GM23248 (cell line): ENCODE measurements around the gene LRRFIP1. TPM values are rescaled to one million over a fixed set of nuclear protein-coding genes. Genes with fewer than 3 reads are reported as not detected.

Source experiments
- DNase-seq: peaks from one replicate; pipeline ENCODE4 v3.0.0-alpha.2; 2015
- H2AFZ ChIP-seq: fragments of 200-600 bp; sonication (generic); 2 replicates; pipeline ENCODE4 v1.6.1; 2016; ENCODE audit warnings: antibody characterized with exemption
- H3F3A ChIP-seq: fragments of 200-600 bp; sonication (generic); 2 replicates; pipeline ENCODE4 v1.6.1; 2016; ENCODE audit warnings: mild to moderate bottlenecking, antibody characterized with exemption, mixed run types; ENCODE audit not compliant: insufficient read depth
- H3K27ac ChIP-seq: fragments of 200-600 bp; sonication (generic); 2 replicates; pipeline ENCODE4 v1.5.1; 2016; ENCODE audit warnings: mild to moderate bottlenecking
- H3K27me3 ChIP-seq: fragments of 200-600 bp; sonication (generic); replicated peaks from 2 replicates; pipeline ENCODE4 v1.6.1; 2016; ENCODE audit warnings: mild to moderate bottlenecking; ENCODE audit not compliant: insufficient read depth
- H3K36me3 ChIP-seq: fragments of 200-600 bp; sonication (generic); 2 replicates; pipeline ENCODE4 v1.6.1; 2016; ENCODE audit warnings: low read depth, mild to moderate bottlenecking
- H3K4me1 ChIP-seq: fragments of 200-600 bp; sonication (generic); 2 replicates; pipeline ENCODE4 v1.6.1; 2016; ENCODE audit warnings: mild to moderate bottlenecking; ENCODE audit not compliant: insufficient read depth
- H3K4me2 ChIP-seq: fragments of 200-600 bp; sonication (generic); one replicate; pipeline ENCODE4 v1.6.1; 2016; ENCODE audit warnings: mild to moderate bottlenecking; ENCODE audit not compliant: unreplicated experiment
- H3K4me3 ChIP-seq: fragments of 200-600 bp; sonication (generic); 2 replicates; pipeline ENCODE4 v1.5.1; 2016; ENCODE audit warnings: mild to moderate bottlenecking
- H3K79me2 ChIP-seq: fragments of 200-600 bp; sonication (generic); 2 replicates; pipeline ENCODE4 v1.6.1; 2016; ENCODE audit warnings: mild to moderate bottlenecking; ENCODE audit not compliant: insufficient read depth
- H3K9ac ChIP-seq: fragments of 200-600 bp; sonication (generic); 2 replicates; pipeline ENCODE4 v1.6.1; 2016; ENCODE audit warnings: mild to moderate bottlenecking
- H3K9me2 ChIP-seq: fragments of 200-600 bp; sonication (generic); 2 replicates; pipeline ENCODE4 v1.6.1; 2016; ENCODE audit warnings: mixed run types, mild to moderate bottlenecking, moderate library complexity; ENCODE audit not compliant: insufficient read depth
- H3K9me3 ChIP-seq: fragments of 200-600 bp; sonication (generic); one replicate; pipeline ENCODE4 v1.6.1; 2017; ENCODE audit warnings: low read depth
- H4K20me1 ChIP-seq: fragments of 200-600 bp; sonication (generic); 2 replicates; pipeline ENCODE4 v1.6.0; 2016; ENCODE audit not compliant: insufficient read depth
- EZH2 ChIP-seq: fragments of 200-600 bp; sonication (generic); IDR thresholded peaks from 2 replicates; pipeline ENCODE4 v1.6.1; 2018; ENCODE audit warnings: antibody characterized with exemption, mild to moderate bottlenecking; ENCODE audit not compliant: insufficient read depth, poor library complexity, severe bottlenecking
- EZH2phosphoT487 ChIP-seq: fragments of 200-600 bp; sonication (generic); IDR thresholded peaks from 2 replicates; pipeline ENCODE4 v1.6.1; 2018; ENCODE audit warnings: antibody characterized with exemption, moderate library complexity, mild to moderate bottlenecking, low read depth; ENCODE audit not compliant: insufficient read depth
- WGBS, 2 experiments: methylation state at CpG; one replicate each; pipeline ENCODE4 v1.1.6; 2015 to 2017; ENCODE audit warnings: low lambda C conversion rate in 2 of 2, low coverage in 1 of 2; ENCODE audit errors: missing lambda C conversion rate in 2 of 2; 5-methylcytosine and 5-hydroxymethylcytosine counted together
- in situ Hi-C: fragments of 300-500 bp; cut with MboI; formaldehyde crosslinking; loops from 2 replicates; pipeline ENCODE4 v1.15.0; 2020
- polyA plus RNA-seq: library from polyadenylated mRNA; unstranded; fragments of >200 nt; fragmentation: Nextera tagmentation; extraction: Ambion mirVana; gene quantifications from 2 replicates; pipeline ENCODE4 v1.2.1, GENCODE V29; 2016
- total RNA-seq: library from RNA; depleted of rRNA; stranded (reverse); fragments of >200 nt; shearing (Covaris generic); gene quantifications from 2 replicates; pipeline ENCODE4 v1.2.3, GENCODE V29; 2014

Gene LRRFIP1
- total and polyA plus RNA-seq, 2 experiments from 2014 or later: 84.4 to 159 TPM

GRCh38 chr2:237689336-237690131, 62.1 kb downstream of the LRRFIP1 start:
- peaks cover 48% of the 10 kb centered on the region for H3F3A ChIP-seq
- H3K4me1 ChIP-seq: peaks cover 45% of the 10 kb centered on the region
- H3K9ac ChIP-seq: peak overlapping the region; percentile 88
- H3K9me2 ChIP-seq: no peaks in the 10 kb centered on the region
- H3K79me2 ChIP-seq: peaks cover 44% of the 10 kb centered on the region
- 94 to 95% methylated on average over 6 of the region's 6 CpGs for WGBS, 2 experiments
- no peak overlapping the region for H3K4me3 ChIP-seq
- H3K27me3 ChIP-seq: no peaks in the 10 kb centered on the region
- H3K27ac ChIP-seq: peak overlapping the region; percentile 99
- no peaks in the 10 kb centered on the region for H3K36me3 ChIP-seq
- H3K9me3 ChIP-seq: no peaks in the 10 kb centered on the region
- in situ Hi-C loops: no loop called here
- no peaks in the 10 kb centered on the region for H4K20me1 ChIP-seq
- peak overlapping the region; percentile 33 for H3K4me2 ChIP-seq
- peak; percentile 53 for DNase-seq
- TF ChIP-seq EZH2 (no peak), EZH2phosphoT487 (no peak)
- no peak overlapping the region for H2AFZ ChIP-seq

GRCh38 chr2:237691029-237691907, 63.9 kb downstream of the LRRFIP1 start:
- WGBS, 2 experiments: 57 to 86% methylated on average over 45 to 78 of the region's 78 CpGs
- Histone ChIP-seq H3K9me3 (no peaks in the 10 kb centered on the region), H3K9me2 (no peaks in the 10 kb centered on the region), H3K4me1 (peaks cover 61% of the 10 kb centered on the region), H3K27ac (peak overlapping the region; percentile 29; the same call in 1 of the 2 replicates), H3K79me2 (peaks cover 54% of the 10 kb centered on the region), H3K9ac (peak overlapping the region; percentile 77), H3F3A (peaks cover 59% of the 10 kb centered on the region), H3K4me2 (peak overlapping the region; percentile 30), H2AFZ (no peak overlapping the region), H3K27me3 (no peaks in the 10 kb centered on the region), H3K4me3 (peak overlapping the region; percentile 66), H3K36me3 (no peaks in the 10 kb centered on the region), H4K20me1 (no peaks in the 10 kb centered on the region)
- DNase-seq: no peak
- no peak for TF ChIP-seq EZH2
- no peak for TF ChIP-seq EZH2phosphoT487
- in situ Hi-C loops: no loop called here

- no peaks in the 10 kb centered on the region for H3K9me3 ChIP-seq
- H3K27ac ChIP-seq: peak overlapping the region; percentile 92
- peak overlapping the region; percentile 84 for H3K4me3 ChIP-seq
- TF ChIP-seq EZH2 (no peak), EZH2phosphoT487 (no peak)
- no peaks in the 10 kb centered on the region for H3K9me2 ChIP-seq
- H3K4me1 ChIP-seq: peaks cover 64% of the 10 kb centered on the region
- no peaks in the 10 kb centered on the region for H3K27me3 ChIP-seq
- no peaks in the 10 kb centered on the region for H4K20me1 ChIP-seq
- H3K79me2 ChIP-seq: peaks cover 54% of the 10 kb centered on the region
- H2AFZ ChIP-seq: no peak overlapping the region
- H3K36me3 ChIP-seq: no peaks in the 10 kb centered on the region
- peaks cover 63% of the 10 kb centered on the region for H3F3A ChIP-seq
- in situ Hi-C loops: no loop called here
- H3K9ac ChIP-seq: peak overlapping the region; percentile 99
- H3K4me2 ChIP-seq: peak overlapping the region; percentile 93
- 0 to 1% methylated on average over 33 to 60 of the region's 94 CpGs for WGBS, 2 experiments
- peak; percentile 96 for DNase-seq
Measured at GRCh38 chr2:237691908-237692600, 64.7 kb downstream of the LRRFIP1 start.

GRCh38 chr2:237692601-237693290, 65.4 kb downstream of the LRRFIP1 start:
- Histone ChIP-seq H2AFZ (no peak overlapping the region), H3K79me2 (peaks cover 60% of the 10 kb centered on the region), H3K4me1 (peaks cover 60% of the 10 kb centered on the region), H4K20me1 (no peaks in the 10 kb centered on the region), H3F3A (peaks cover 65% of the 10 kb centered on the region), H3K27ac (peak overlapping the region; percentile 92), H3K27me3 (no peaks in the 10 kb centered on the region), H3K9me3 (no peaks in the 10 kb centered on the region), H3K4me2 (peak overlapping the region; percentile 93), H3K4me3 (peak overlapping the region; percentile 84), H3K9me2 (no peaks in the 10 kb centered on the region), H3K36me3 (no peaks in the 10 kb centered on the region), H3K9ac (peak overlapping the region; percentile 99)
- TF ChIP-seq EZH2phosphoT487 (no peak), EZH2 (no peak)
- peak; percentile 59 for DNase-seq
- 2 to 3% methylated on average over 27 to 40 of the region's 40 CpGs for WGBS, 2 experiments
- in situ Hi-C loops: no loop called here
